ENCODE measurements around the gene DMD.
"Not testable (repeated sequence)": the region's sequence is repeated elsewhere in the genome, so short reads cannot be mapped to it uniquely, and the experiment has no call there.

- TF ChIP-seq CTCF (conservative IDR thresholded peaks at IDR 0.05): peak; percentile 54
- TF ChIP-seq ZFX (IDR thresholded peaks at IDR 0.05): not testable (repeated sequence)
Measured at GRCh38 chrX:32246675-32247074, 964.7 kb downstream of the DMD start.

Measured in C4-2B (cell line).